IPS-18c (cell line): ENCODE data around the gene HEXIM2.

ENCODE experiments used
- H3K4me3 ChIP-seq: 2 replicates; pipeline ENCODE4 v1.7.0; 2013; ENCODE audit warnings: low read depth, mild to moderate bottlenecking, low read length, moderate library complexity; ENCODE audit not compliant: insufficient read depth
- H3K9me3 ChIP-seq: one replicate; pipeline ENCODE4 v1.6.1; 2013; ENCODE audit warnings: mild to moderate bottlenecking, low read length, moderate library complexity; ENCODE audit not compliant: control insufficient read depth, insufficient read depth

The HEXIM2 gene

GRCh38 chr17:45149669-45150664 is 11.7 kb upstream of the HEXIM2 start:
- no peaks in the 10 kb centered on the region for H3K9me3 ChIP-seq
- H3K4me3 ChIP-seq: peak overlapping the region; percentile 88

GRCh38 chr17:45150911-45151809 is 10.5 kb upstream of the HEXIM2 start:
- H3K4me3 ChIP-seq: peak overlapping the region; percentile 36
- no peaks in the 10 kb centered on the region for H3K9me3 ChIP-seq

GRCh38 chr17:45155029-45155428 is 6.6 kb upstream of the HEXIM2 start:
- Histone ChIP-seq H3K9me3 (no peaks in the 10 kb centered on the region), H3K4me3 (no peak overlapping the region)

- H3K4me3 ChIP-seq: no peak overlapping the region
- H3K9me3 ChIP-seq: no peaks in the 10 kb centered on the region
Measured at GRCh38 chr17:45155483-45155882, 6.2 kb upstream of the HEXIM2 start.

GRCh38 chr17:45156242-45156641 is 5.4 kb upstream of the HEXIM2 start:
- no peaks in the 10 kb centered on the region for H3K9me3 ChIP-seq
- no peak overlapping the region for H3K4me3 ChIP-seq

- Histone ChIP-seq H3K4me3 (peak overlapping the region; percentile 97), H3K9me3 (no peaks in the 10 kb centered on the region)
Measured at GRCh38 chr17:45160447-45161287, 1.0 kb upstream of the HEXIM2 start.

GRCh38 chr17:45162025-45162687 is 481 bp downstream of the HEXIM2 start:
- no peaks in the 10 kb centered on the region for H3K9me3 ChIP-seq
- H3K4me3 ChIP-seq: peak overlapping the region; percentile 45

GRCh38 chr17:45164734-45165269 is 3.1 kb downstream of the HEXIM2 start:
- Histone ChIP-seq H3K4me3 (no peak overlapping the region), H3K9me3 (no peaks in the 10 kb centered on the region)

GRCh38 chr17:45168991-45169752 is 7.5 kb downstream of the HEXIM2 start:
- Histone ChIP-seq H3K4me3 (no peak overlapping the region), H3K9me3 (no peaks in the 10 kb centered on the region)

- Histone ChIP-seq H3K4me3 (no peak overlapping the region), H3K9me3 (no peaks in the 10 kb centered on the region)
Measured at GRCh38 chr17:45170280-45170930, 8.7 kb downstream of the HEXIM2 start.

- no peaks in the 10 kb centered on the region for H3K9me3 ChIP-seq
- peak overlapping the region; percentile 6; the same call in 1 of the 2 replicates for H3K4me3 ChIP-seq
Measured at GRCh38 chr17:45170931-45171337, 9.3 kb downstream of the HEXIM2 start.

GRCh38 chr17:45171338-45172231 is 9.9 kb downstream of the HEXIM2 start:
- no peaks in the 10 kb centered on the region for H3K9me3 ChIP-seq
- H3K4me3 ChIP-seq: peak overlapping the region; percentile 6

GRCh38 chr17:45172232-45172540 is 10.5 kb downstream of the HEXIM2 start:
- peak overlapping the region; percentile 9 for H3K4me3 ChIP-seq
- H3K9me3 ChIP-seq: no peaks in the 10 kb centered on the region

GRCh38 chr17:45172541-45173286 is 11.0 kb downstream of the HEXIM2 start:
- H3K4me3 ChIP-seq: 0 out of 2 replicates have a peak overlapping the region, but pooled peaks have one; percentile 9
- H3K9me3 ChIP-seq: no peaks in the 10 kb centered on the region
